SU-DHL-6 (cell line): ENCODE measurements around the gene SRGAP3.

Experiments
- H2AFZ ChIP-seq: fragments of 200-600 bp; sonication (generic); 2 replicates; pipeline ENCODE4 v1.6.1; 2014; ENCODE audit warnings: low read depth, mild to moderate bottlenecking, moderate library complexity, mixed read lengths, antibody characterized with exemption, low read length; ENCODE audit not compliant: severe bottlenecking
- H3F3A ChIP-seq: fragments of 200-600 bp; shearing (Covaris generic); 2 replicates; pipeline ENCODE4 v1.6.0; 2016; ENCODE audit warnings: antibody characterized with exemption, mild to moderate bottlenecking; ENCODE audit not compliant: insufficient read depth
- H3K27ac ChIP-seq: fragments of 200-600 bp; sonication (generic); 2 replicates; pipeline ENCODE4 v1.5.1; 2016; ENCODE audit warnings: low read depth, mild to moderate bottlenecking, low read length, moderate library complexity, mixed read lengths
- H3K27me3 ChIP-seq: fragments of 200-600 bp; sonication (generic), shearing (Covaris generic); 2 replicates; pipeline ENCODE4 v1.6.0; 2014; ENCODE audit warnings: mild to moderate bottlenecking, low read length
- H3K36me3 ChIP-seq: fragments of 200-600 bp; sonication (generic); 2 replicates; pipeline ENCODE4 v1.6.1; 2014; ENCODE audit warnings: mild to moderate bottlenecking, low read length, mixed read lengths
- H3K4me2 ChIP-seq: fragments of 300-600, 200-600 bp; shearing (Covaris generic), sonication (generic); 2 replicates; pipeline ENCODE4 v1.6.0; 2014; ENCODE audit warnings: low read length, low read depth, mild to moderate bottlenecking; ENCODE audit not compliant: poor library complexity, severe bottlenecking
- H3K4me3 ChIP-seq: fragments of 200-600 bp; sonication (generic); 2 replicates; pipeline ENCODE4 v1.5.1; 2014; ENCODE audit warnings: antibody characterized with exemption, low read length, mild to moderate bottlenecking, mixed read lengths; ENCODE audit not compliant: insufficient read depth, poor library complexity, severe bottlenecking
- H3K79me2 ChIP-seq: fragments of 200-600 bp; sonication (generic); 2 replicates; pipeline ENCODE4 v1.6.1; 2014; ENCODE audit warnings: mild to moderate bottlenecking, low read length, moderate library complexity; ENCODE audit not compliant: insufficient read depth
- H3K9ac ChIP-seq: fragments of 200-600 bp; sonication (generic); 2 replicates; pipeline ENCODE4 v1.7.0; 2014; ENCODE audit warnings: mild to moderate bottlenecking, low read length
- H3K9me2 ChIP-seq: fragments of 200-600 bp; sonication (generic); replicated peaks from 2 replicates; pipeline ENCODE4 v1.6.1; 2014; ENCODE audit warnings: low read length; ENCODE audit not compliant: insufficient read depth
- H3K9me3 ChIP-seq: fragments of 200-600 bp; sonication (generic); 2 replicates; pipeline ENCODE4 v1.6.1; 2014; ENCODE audit warnings: low read length, mixed read lengths; ENCODE audit not compliant: insufficient read depth
- H4K20me1 ChIP-seq: fragments of 200-600 bp; sonication (generic); 2 replicates; pipeline ENCODE4 v1.6.1; 2014; ENCODE audit warnings: low read depth, mild to moderate bottlenecking, antibody characterized with exemption, low read length, moderate library complexity, mixed read lengths
- CTCF ChIP-seq: fragments of 200-600 bp; sonication (generic); IDR thresholded peaks from one replicate; pipeline ENCODE4 v1.5.1; 2017; ENCODE audit warnings: antibody characterized with exemption, mild to moderate bottlenecking, low read length, moderate library complexity; ENCODE audit not compliant: insufficient read depth, poor library complexity, severe bottlenecking
- EZH2phosphoT487 ChIP-seq: fragments of 200-600 bp; sonication (generic), shearing (Covaris generic); conservative IDR thresholded peaks from 2 replicates; pipeline ENCODE4 v1.6.1; 2018; ENCODE audit warnings: mild to moderate bottlenecking, antibody characterized with exemption, low read length, moderate library complexity, mixed read lengths

The SRGAP3 gene

GRCh38 chr3:9194509-9195184 is 54.8 kb downstream of the SRGAP3 start:
- Histone ChIP-seq H3K27me3 (no peaks in the 10 kb centered on the region), H4K20me1 (no peaks in the 10 kb centered on the region), H3K79me2 (no peaks in the 10 kb centered on the region), H3K9ac (no peak overlapping the region), H3K9me3 (no peaks in the 10 kb centered on the region), H3K9me2 (no peaks in the 10 kb centered on the region), H3K4me3 (no peak overlapping the region), H3K36me3 (no peaks in the 10 kb centered on the region), H3F3A (no peaks in the 10 kb centered on the region), H2AFZ (no peak overlapping the region), H3K27ac (no peak overlapping the region), H3K4me2 (no peak overlapping the region)
- no peak for TF ChIP-seq CTCF
- TF ChIP-seq EZH2phosphoT487 = no peak

GRCh38 chr3:9193633-9194195 is 55.7 kb downstream of the SRGAP3 start:
- Histone ChIP-seq H3K27ac (no peak overlapping the region), H3K79me2 (no peaks in the 10 kb centered on the region), H3K9ac (no peak overlapping the region), H3K27me3 (no peaks in the 10 kb centered on the region), H3K9me3 (no peaks in the 10 kb centered on the region), H3K9me2 (no peaks in the 10 kb centered on the region), H3K4me2 (no peak overlapping the region), H3K36me3 (no peaks in the 10 kb centered on the region), H3F3A (no peaks in the 10 kb centered on the region), H4K20me1 (no peaks in the 10 kb centered on the region), H3K4me3 (no peak overlapping the region), H2AFZ (no peak overlapping the region)
- TF ChIP-seq CTCF (no peak), EZH2phosphoT487 (no peak)

GRCh38 chr3:9193211-9193610 is 56.2 kb downstream of the SRGAP3 start:
- no peaks in the 10 kb centered on the region for H3K9me2 ChIP-seq
- H3K9ac ChIP-seq = no peak overlapping the region
- no peak overlapping the region for H3K4me2 ChIP-seq
- no peak overlapping the region for H3K4me3 ChIP-seq
- H3K27me3 ChIP-seq = no peaks in the 10 kb centered on the region
- TF ChIP-seq CTCF (no peak), EZH2phosphoT487 (no peak)
- H3F3A ChIP-seq = no peaks in the 10 kb centered on the region
- no peaks in the 10 kb centered on the region for H3K36me3 ChIP-seq
- no peak overlapping the region for H2AFZ ChIP-seq
- H3K79me2 ChIP-seq = no peaks in the 10 kb centered on the region
- no peak overlapping the region for H3K27ac ChIP-seq
- H3K9me3 ChIP-seq = no peaks in the 10 kb centered on the region
- no peaks in the 10 kb centered on the region for H4K20me1 ChIP-seq
